ENCODE results near the gene CLIP3. TPM values are rescaled to one million over a fixed set of nuclear protein-coding genes. Genes with fewer than 3 reads are reported as not detected.

Gene CLIP3
- total RNA-seq, 1 experiment from 2014 or later, result 3.1 TPM

- intact Hi-C loops (cut with micrococcal nuclease; ENCODE audit: unreplicated experiment), result loop anchor here (5.0 kb wide), 1 partner anchor 39 kb away; the partner anchor contains the start of genes THAP8 and WDR62
- Mint-ChIP-seq H3K36me3 (ENCODE audit: insufficient read depth, unreplicated experiment) (peaks cover 34% of the 10 kb centered on the region), H3K27me3 (ENCODE audit: unreplicated experiment) (no peaks in the 10 kb centered on the region), H3K27ac (ENCODE audit: unreplicated experiment) (peak overlapping the region; percentile 81), H3K4me3 (ENCODE audit: low read depth, unreplicated experiment) (peak overlapping the region; percentile 89), H3K9me3 (ENCODE audit: low read depth, unreplicated experiment) (no peaks in the 10 kb centered on the region), H3K4me1 (ENCODE audit: low read depth, unreplicated experiment) (peaks cover 47% of the 10 kb centered on the region)
- TF ChIP-seq CTCF (IDR thresholded peaks at IDR 0.05; ENCODE audit: unreplicated experiment), result no peak
- CTCF ChIA-PET, result interaction anchor here (0.5 to 1.1 kb wide), 10 partner anchors 12 to 582 kb away, joined by 3 to 7 read pairs (median 4); partner anchors contain the start of genes POLR2I, SDHAF1 and THAP8
- no TSS peak for BruUV-seq (replicated peaks)
- DNase-seq, result no peak
These were observed 19.2 kb downstream of the CLIP3 start for GRCh38 chr19:36013280-36014011.

GRCh38 chr19:36010402-36010801 lies 22.3 kb downstream of the CLIP3 start:
- Mint-ChIP-seq H3K4me3 (ENCODE audit: low read depth, unreplicated experiment) (no peak overlapping the region), H3K27me3 (ENCODE audit: unreplicated experiment) (no peaks in the 10 kb centered on the region), H3K4me1 (ENCODE audit: low read depth, unreplicated experiment) (peaks cover 39% of the 10 kb centered on the region), H3K9me3 (ENCODE audit: low read depth, unreplicated experiment) (no peaks in the 10 kb centered on the region), H3K36me3 (ENCODE audit: insufficient read depth, unreplicated experiment) (peaks cover 55% of the 10 kb centered on the region), H3K27ac (ENCODE audit: unreplicated experiment) (no peak overlapping the region)
- intact Hi-C loops (cut with micrococcal nuclease; ENCODE audit: unreplicated experiment), result loop anchor here (5.0 kb wide), 1 partner anchor 42 kb away; the partner anchor contains the start of genes THAP8 and WDR62
- CTCF ChIA-PET, result no interaction called here
- BruUV-seq (replicated peaks), result no TSS peak
- TF ChIP-seq CTCF (IDR thresholded peaks at IDR 0.05; ENCODE audit: unreplicated experiment), result no peak
- DNase-seq, result no peak

GRCh38 chr19:36009633-36010379 lies 22.9 kb downstream of the CLIP3 start:
- no peak overlapping the region for H3K27ac Mint-ChIP-seq (ENCODE audit: unreplicated experiment)
- intact Hi-C loops (cut with micrococcal nuclease; ENCODE audit: unreplicated experiment), result loop anchor here (5.0 kb wide), 1 partner anchor 42 kb away; the partner anchor contains the start of genes THAP8 and WDR62
- H3K4me1 Mint-ChIP-seq (ENCODE audit: low read depth, unreplicated experiment), result peaks cover 33% of the 10 kb centered on the region
- H3K9me3 Mint-ChIP-seq (ENCODE audit: low read depth, unreplicated experiment), result no peaks in the 10 kb centered on the region
- CTCF ChIA-PET, result no interaction called here
- peaks cover 58% of the 10 kb centered on the region for H3K36me3 Mint-ChIP-seq (ENCODE audit: insufficient read depth, unreplicated experiment)
- TF ChIP-seq CTCF (IDR thresholded peaks at IDR 0.05; ENCODE audit: unreplicated experiment), result no peak
- no peaks in the 10 kb centered on the region for H3K27me3 Mint-ChIP-seq (ENCODE audit: unreplicated experiment)
- H3K4me3 Mint-ChIP-seq (ENCODE audit: low read depth, unreplicated experiment), result peak overlapping the region; percentile 85
- no peak for DNase-seq
- no TSS peak for BruUV-seq (replicated peaks)

- Mint-ChIP-seq H3K27ac (ENCODE audit: unreplicated experiment) (peak overlapping the region; percentile 81), H3K4me3 (ENCODE audit: low read depth, unreplicated experiment) (peak overlapping the region; percentile 85), H3K36me3 (ENCODE audit: insufficient read depth, unreplicated experiment) (peaks cover 52% of the 10 kb centered on the region), H3K27me3 (ENCODE audit: unreplicated experiment) (no peaks in the 10 kb centered on the region), H3K4me1 (ENCODE audit: low read depth, unreplicated experiment) (peaks cover 27% of the 10 kb centered on the region), H3K9me3 (ENCODE audit: low read depth, unreplicated experiment) (no peaks in the 10 kb centered on the region)
- CTCF ChIA-PET, result no interaction called here
- TF ChIP-seq CTCF (IDR thresholded peaks at IDR 0.05; ENCODE audit: unreplicated experiment), result no peak
- BruUV-seq (replicated peaks), result no TSS peak
- intact Hi-C loops (cut with micrococcal nuclease; ENCODE audit: unreplicated experiment), result no loop called here
- DNase-seq, result peak; percentile 75
These were observed 23.5 kb downstream of the CLIP3 start for GRCh38 chr19:36009220-36009619.

Measured in Calu3 (cell line).